K562 (cell line): ENCODE results near the gene ARHGAP26. TPM values are rescaled to one million over a fixed set of nuclear protein-coding genes. Genes with fewer than 3 reads are reported as not detected.

ENCODE experiments used
- BRCA1 ChIP-seq, 2 experiments: fragments of 450-650 bp in 1 of 2; sonication (generic) in 1 of 2; formaldehyde crosslinking in 1 of 2; IDR thresholded peaks; 2 replicates each; pipeline versions ENCODE4 v1.5.0 to v1.6.1; 2017 to 2020; ENCODE audit warnings: mild to moderate bottlenecking in 1 of 2, missing genetic modification reagents in 1 of 2
- C11orf30 ChIP-seq: fragments of 450-650 bp; IDR thresholded peaks from 2 replicates; pipeline ENCODE4 v1.6.1; 2016; ENCODE audit warnings: low read depth, mild to moderate bottlenecking
- GABPB2 ChIP-seq: fragments of 250-450 bp; sonication (Bioruptor Pico); conservative IDR thresholded peaks from 2 replicates; pipeline ENCODE4 v1.5.1; 2021; ENCODE audit warnings: mild to moderate bottlenecking
- JUND ChIP-seq, 2 experiments: IDR thresholded peaks; 2 replicates in 1 of 2; 3 replicates in 1 of 2; pipeline ENCODE4 v1.6.1; 2011; ENCODE audit warnings: borderline replicate concordance in 2 of 2, low read depth in 2 of 2, low read length in 2 of 2, improper control_type of control experiment in 1 of 2, missing biosample characterization in 1 of 2, missing genetic modification characterization in 1 of 2, missing genetic modification reagents in 1 of 2
- MEIS2 ChIP-seq: fragments of 450-650 bp; IDR thresholded peaks from 2 replicates; pipeline ENCODE4 v1.6.1; 2014; ENCODE audit warnings: mild to moderate bottlenecking; ENCODE audit not compliant: partially characterized antibody
- NCOA2 ChIP-seq, 2 experiments: fragments of 450-650 bp; IDR thresholded peaks; 2 replicates each; pipeline ENCODE4 v1.6.1; 2018; ENCODE audit warnings: mild to moderate bottlenecking in 2 of 2, moderate library complexity in 1 of 2; ENCODE audit not compliant: partially characterized antibody in 2 of 2
- SPI1 ChIP-seq: IDR thresholded peaks from 2 replicates; pipeline ENCODE4 v1.6.1; 2011; ENCODE audit warnings: low read depth, low read length, control low read depth, borderline replicate concordance
- SRSF3 ChIP-seq: fragments of 200-400 bp; formaldehyde crosslinking; IDR thresholded peaks from 2 replicates; pipeline ENCODE4 v1.6.1; 2016; ENCODE audit warnings: mild to moderate bottlenecking, low read length, moderate library complexity; ENCODE audit not compliant: insufficient read depth
- TBP ChIP-seq: optimal IDR thresholded peaks from 2 replicates; pipeline ENCODE3; 2011; ENCODE audit warnings: low read depth, low read length, improper control_type of control experiment
- XRCC4 ChIP-seq: IDR thresholded peaks from one replicate; pipeline ENCODE4 v1.6.1; 2011; ENCODE audit not compliant: insufficient read depth, insufficient read length; ENCODE audit errors: extremely low read depth
- ZNF134 ChIP-seq: fragments of 250-450 bp; sonication (Bioruptor Pico); conservative IDR thresholded peaks from 2 replicates; pipeline ENCODE4 v1.4.0; 2020
- ZNF146 ChIP-seq: IDR thresholded peaks from one replicate; pipeline ENCODE4 v1.6.1; 2018; ENCODE audit warnings: missing compliant biosample characterization; ENCODE audit not compliant: unreplicated experiment
- ZNF324 ChIP-seq: fragments of 250-450 bp; sonication (Bioruptor Pico); IDR thresholded peaks from 2 replicates; pipeline ENCODE4 v1.4.0; 2020; ENCODE audit warnings: mild to moderate bottlenecking
- polyA plus RNA-seq, 8 experiments: library from polyadenylated mRNA; depleted of rRNA in 4 of 8; stranded (reverse) in 5 of 8; unstranded in 3 of 8; fragments of >200 nt; fragmentation: Nextera tagmentation in 2 of 8; fragmentation: Illumina TruSeq in 1 of 8; extraction: Ambion mirVana in 2 of 8; extraction: Trizol in 1 of 8; gene quantifications; 2 replicates each; pipeline versions ENCODE4 v1.2.1 to v1.2.3, GENCODE V29; 2011 to 2014; ENCODE audit warnings: inconsistent platforms in 1 of 8, missing spikeins in 1 of 8
- total RNA-seq, 7 experiments: library from RNA; depleted of rRNA in 6 of 7; stranded (reverse); fragments of >200 nt in 6 of 7; fragmentation: Illumina TruSeq in 2 of 7; extraction: Trizol in 2 of 7; gene quantifications; 2 replicates each; pipeline versions ENCODE4 v1.2.1 to v1.2.3, GENCODE V29; 2011 to 2021; ENCODE audit warnings: low replicate concordance in 1 of 7

ARHGAP26 gene
- total and polyA plus RNA-seq, 9 of the 15 experiments (the other 6 are each of a cell fraction or from before 2014, with no cell fraction given): 0.13 to 1.1 (median 0.55) TPM

DNA sequence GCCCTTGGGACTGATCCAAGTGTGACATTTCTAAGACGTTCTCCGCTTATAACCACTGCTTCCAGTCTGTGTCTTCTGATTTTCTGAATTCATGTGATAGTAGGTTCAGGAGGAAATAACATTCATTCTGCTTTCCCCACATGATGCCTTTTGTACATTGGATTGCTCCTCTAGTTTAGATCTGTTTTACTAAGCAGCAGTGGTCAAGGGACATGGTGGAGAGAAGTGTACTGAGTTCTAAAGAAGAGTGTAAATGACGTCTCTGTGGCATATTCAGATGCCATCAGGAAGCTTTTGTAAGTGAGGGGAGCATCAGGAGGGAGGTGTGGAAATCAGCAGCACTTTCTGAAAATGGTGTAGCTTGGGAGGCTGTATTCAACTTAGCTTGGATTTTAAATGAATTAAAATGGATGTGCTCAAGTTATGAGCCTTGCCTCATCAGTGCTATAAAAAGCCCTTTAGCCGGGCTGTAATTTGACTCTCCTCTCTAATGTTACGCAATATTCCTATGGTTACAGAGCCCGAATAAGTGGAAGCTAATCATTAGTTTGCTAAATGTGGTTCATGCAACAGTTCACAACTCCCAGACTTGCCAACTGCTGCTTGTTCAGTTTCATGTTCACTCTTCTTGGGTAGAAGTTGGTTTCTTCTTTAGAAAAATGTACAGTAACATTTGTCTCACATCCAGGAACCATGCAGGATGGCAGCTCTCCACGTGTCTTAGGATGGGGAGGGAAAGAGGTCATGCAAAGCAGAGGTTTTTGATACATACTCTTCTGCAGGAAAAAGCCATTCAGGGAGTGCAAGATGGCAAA is 281.3 kb downstream of the ARHGAP26 start (continued):
- TF ChIP-seq JUND (IDR thresholded peaks at IDR 0.05; ENCODE audit: borderline replicate concordance, low read depth, low read length) (peak; percentile 38; the same call in 1 of the 2 replicates), JUND (tag; IDR thresholded peaks at IDR 0.05; ENCODE audit: borderline replicate concordance, low read depth, low read length) (peak; percentile 12; the same call in 1 of the 3 replicates), ZNF146 (CRISPR knock-in tag) (no peak), XRCC4 (no peak), TBP (no peak), ZNF134 (CRISPR knock-in tag) (peak; percentile 51; the same call in 1 of the 2 replicates), GABPB2 (CRISPR knock-in tag) (no peak), NCOA2 (IDR thresholded peaks at IDR 0.05; ENCODE audit: partially characterized antibody in 2 of 2) (no peak), BRCA1 (IDR thresholded peaks at IDR 0.05) (no peak), BRCA1 (CRISPR knock-in tag; IDR thresholded peaks at IDR 0.05) (no peak), ZNF324 (no peak), SRSF3 (no peak), SPI1 (no peak), C11orf30 (no peak), MEIS2 (no peak)
